TTC549 (cell line): Measurements from ENCODE around the gene NEK2.
"Not testable (repeated sequence)": the region's sequence is repeated elsewhere in the genome, so short reads cannot be mapped to it uniquely, and the experiment has no call there.

Source experiments
- FAIRE-seq: peaks from 2 replicates; lab custom pipeline; 2012; peaks lifted over from hg19 to GRCh38; lab: Jason Lieb, UNC

The NEK2 gene

DNA sequence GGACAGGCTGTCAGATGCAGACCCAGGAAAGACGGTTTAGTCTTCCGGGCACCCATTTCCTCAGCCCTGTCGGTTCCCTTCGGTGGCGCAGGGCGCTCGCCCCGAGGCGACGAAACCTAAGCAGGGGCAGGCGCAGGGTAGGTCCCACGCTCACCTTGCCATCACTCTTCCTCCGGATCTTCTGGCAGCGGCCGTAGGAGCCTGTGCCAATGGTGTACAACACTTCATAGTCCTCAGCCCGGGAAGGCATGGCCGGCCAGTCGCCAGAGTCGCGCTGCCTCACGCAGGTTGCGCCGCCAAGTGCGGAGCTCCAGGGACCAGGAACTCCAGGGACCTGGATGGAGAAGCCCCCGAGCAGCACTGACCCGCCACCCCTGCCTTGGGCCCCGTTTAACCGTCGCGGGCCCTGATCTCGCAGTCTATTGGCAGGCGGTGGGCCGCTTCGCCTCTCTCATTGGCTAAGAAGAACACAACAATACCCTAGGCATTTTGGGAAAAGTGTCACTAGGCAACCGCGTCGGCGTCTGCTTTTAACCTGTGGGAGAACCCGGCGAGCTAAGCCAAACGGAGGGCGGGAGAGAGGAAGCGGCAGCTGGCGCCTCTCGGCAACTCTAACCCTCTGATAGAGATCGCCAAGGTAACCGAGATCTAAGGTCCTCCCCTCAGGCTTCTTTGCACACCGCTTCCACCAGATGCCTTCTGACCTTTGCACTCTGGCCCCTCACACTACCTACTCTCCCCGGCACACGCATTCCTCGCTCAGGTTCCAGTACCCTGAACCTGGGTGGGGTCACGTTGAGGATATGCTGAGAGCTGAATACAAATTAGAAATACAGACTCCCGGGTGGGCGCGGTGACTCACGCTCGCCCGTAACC lies at the start of gene NEK2:
TSS of gene NEK2 (minus strand) at position 392 of the 876 bp plus-strand sequence. CDS start at position 250, 142 bp downstream.
- peak; percentile 97 for FAIRE-seq

DNA sequence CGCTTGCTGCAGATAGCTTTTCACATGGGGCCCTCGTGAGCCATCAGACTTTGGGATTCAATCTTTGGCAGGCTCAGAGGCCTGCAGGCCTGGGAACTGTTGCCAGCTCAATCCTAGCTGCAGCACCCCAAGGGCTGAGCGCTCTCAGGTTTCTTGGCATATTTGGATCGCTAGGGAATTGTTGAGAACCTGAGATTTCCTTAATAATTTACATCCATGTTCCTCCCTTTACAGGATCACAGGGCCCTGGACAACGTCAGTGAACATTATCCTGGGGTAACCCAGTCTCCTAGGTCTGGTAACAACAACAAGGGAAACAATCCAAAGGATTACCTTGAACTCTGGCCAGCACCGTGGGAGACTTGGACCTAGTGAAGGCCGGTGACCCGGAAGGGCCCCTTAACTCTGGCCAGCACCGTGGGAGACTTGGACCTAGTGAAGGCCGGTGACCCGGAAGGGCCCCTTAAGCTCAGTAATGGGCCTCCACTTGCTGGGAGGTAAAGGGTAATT lies 49.3 kb upstream of the NEK2 start:
- no peak for FAIRE-seq

DNA sequence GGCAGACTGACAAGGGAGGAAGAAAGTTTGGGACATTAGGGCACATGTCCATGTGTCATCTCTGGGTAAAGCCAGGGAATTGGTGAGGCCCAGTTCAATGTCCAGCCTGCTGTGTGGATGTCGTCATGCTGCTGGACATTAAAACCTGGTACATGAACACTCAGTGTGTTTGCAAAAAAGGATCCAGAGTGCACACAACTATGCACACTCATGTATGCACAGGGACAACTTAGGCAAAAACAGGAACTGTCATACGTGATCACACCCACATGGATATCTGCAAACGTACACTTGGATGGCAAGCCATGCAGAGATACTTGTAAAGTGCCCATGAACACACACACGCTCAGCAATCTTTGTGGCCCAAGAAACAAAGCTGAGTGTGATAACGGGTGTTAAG lies 47.9 kb upstream of the NEK2 start:
- no peak for FAIRE-seq

DNA sequence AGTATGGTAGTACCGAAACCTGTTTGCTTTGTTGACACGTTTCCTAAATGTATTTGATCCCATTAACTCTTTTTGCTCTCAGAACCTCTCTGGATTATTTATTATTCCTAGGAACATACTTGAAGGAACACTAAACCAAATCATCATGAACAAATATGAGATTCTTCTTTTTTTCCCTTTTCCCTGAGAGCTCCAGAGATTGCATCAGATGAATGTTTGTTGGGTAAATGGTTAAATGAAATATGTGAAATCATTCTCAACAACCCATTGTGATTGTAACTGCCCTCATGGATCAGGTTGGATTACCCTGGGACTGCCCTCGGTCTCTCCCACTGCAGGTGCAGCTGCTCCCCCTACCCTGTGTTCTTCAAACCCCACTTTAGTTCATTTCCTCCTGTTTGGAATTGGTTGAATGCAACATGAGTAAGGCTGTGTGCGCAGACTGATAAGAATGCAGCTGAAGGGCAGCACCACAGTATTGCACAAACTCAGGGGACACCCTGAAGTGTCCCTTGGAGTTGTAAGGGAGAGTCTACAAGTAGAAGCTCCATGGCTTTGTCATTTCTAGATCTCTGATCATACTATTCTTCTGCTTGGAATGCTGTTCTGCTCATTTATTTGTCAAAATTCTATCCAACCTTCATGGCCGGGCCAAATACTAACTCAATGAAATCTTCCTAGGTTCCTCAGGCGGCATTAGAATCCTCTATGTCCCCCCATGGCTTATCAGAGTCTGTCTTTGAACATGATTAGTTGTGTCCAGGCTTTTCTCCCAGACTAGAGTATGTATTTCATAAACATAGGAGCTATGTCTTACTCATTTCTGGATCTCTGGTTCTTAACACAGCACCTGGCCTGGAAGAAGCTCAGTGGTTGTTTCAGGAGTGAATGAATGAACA lies 47.1 kb upstream of the NEK2 start:
- FAIRE-seq, result no peak

DNA sequence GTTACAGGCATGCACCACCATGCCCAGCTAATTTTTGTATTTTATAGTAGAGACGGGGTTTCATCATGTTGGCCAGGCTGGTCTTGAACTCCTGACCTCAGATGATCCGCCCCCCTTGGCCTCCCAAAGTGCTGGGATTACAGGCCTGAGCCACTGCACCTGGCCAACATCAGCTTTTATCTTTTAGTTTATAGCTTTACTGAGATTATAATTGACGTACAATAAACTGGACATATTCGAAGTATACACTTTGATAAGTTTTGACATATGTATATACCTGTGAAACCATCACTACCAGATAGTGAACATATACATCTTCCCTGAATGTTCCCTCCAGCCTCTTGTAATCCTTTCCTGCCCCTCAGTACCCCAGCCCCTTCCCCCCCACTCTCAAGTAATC lies 41.1 kb upstream of the NEK2 start:
- FAIRE-seq, result not testable (repeated sequence)

DNA sequence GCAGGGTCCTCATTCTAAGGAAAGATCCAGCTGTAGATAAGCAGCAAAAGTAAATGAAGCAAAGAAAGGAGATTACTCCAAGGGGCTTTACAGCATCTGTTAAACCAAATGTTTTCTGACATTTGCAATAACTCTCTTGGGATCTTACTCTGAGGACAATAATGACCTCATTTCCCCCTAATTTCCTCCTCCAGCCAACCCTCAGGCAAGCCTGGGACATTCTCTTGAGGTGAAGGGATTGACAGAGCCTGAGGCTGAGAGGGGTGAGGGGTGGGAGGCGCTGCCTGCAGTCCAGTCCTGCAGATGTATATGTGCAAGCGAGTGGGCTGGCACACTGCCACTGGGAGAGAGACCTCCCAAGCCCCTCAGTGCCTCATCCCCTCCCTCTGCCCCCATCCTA lies 40.5 kb upstream of the NEK2 start:
- no peak for FAIRE-seq

DNA sequence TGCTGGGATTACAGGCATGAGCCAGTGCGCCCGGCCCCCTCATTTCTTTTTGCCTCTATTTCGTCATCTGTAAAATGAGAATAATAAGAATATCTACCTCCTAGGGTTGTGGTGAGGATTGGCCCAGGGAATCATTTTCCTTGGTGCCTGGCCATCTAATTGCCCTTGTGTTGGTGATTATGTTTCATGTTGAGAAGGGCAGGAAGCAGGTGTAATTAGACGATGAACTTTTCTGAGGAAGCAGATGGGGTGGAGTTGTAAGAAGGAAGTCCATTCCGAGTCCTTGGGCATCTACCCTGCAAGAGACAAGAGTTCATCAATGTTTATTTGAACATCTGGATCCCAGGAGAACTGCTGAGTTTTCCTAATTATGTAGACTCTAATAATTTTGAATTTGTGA lies 38.7 kb upstream of the NEK2 start:
- FAIRE-seq, result no peak

DNA sequence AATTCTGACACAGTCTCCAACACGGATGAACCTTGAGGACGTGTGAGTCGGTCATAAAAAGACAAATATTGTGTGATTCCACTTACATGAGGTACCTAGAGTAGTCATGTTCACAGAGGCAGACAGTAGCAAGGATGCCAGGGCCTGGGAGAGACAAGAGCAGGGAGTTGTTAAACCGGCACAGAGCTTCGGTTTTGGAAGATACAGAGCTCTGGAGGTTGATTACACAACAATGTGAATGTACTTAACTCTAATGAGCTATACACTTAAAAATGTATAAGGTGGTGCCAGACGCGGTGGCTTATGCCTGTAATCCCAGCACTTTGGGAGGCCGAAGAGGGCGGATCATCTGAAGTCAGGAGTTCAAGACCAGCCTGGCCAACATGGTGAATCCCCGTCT lies 37.8 kb upstream of the NEK2 start:
- FAIRE-seq, result no peak

DNA sequence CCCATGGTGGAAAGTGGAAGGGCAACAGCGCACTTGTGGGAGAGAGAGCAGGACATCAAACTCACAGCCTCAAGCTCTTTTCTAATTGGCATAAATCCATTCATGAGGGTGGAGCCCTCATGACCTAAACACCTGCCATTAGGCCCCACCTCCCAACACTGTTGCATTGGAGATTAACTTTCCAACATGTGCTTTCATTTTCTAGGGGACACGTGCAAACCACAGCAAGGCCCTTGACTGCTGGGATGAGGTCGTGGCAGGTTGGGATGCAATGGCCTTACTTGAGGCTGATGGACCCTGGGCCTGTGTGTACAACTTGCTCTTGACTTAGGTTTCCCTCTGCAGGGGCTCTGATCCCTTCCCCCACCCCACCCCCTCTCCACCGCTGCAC lies 35.9 kb upstream of the NEK2 start:
- no peak for FAIRE-seq

DNA sequence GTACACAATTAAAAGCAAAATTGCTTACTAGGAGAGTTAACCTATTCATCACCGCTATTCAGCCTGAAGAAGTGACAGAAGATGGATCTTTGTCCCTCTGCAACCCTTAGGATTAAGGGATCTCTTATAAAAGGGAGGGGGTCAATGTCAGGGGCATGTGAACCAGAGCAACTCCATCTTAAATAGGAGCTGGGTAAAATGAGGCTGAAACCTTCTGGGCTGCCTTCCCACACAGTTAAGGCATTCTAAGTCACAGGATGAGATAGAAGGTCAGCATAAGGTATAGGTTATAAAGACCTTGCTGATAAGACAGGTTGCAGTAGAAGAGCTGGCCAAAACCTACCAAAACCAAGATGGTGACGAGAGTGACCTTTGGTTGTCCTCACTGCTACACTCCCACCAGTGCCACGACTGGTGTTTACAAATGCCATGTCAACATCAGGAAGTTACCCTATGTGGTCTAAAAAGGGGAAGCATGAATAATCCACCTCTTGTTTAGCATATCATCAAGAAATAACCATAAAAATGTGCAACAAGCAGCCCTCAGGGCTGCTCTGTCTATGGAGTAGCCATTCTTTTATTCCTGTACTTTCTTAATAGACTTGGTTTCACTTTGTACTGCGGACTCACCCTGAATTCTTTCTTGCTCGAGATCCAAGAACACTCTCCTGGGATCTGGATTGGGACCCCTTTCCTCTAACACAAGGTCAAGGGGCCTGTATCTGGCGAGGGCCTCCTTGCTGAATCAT lies 35.3 kb upstream of the NEK2 start:
- FAIRE-seq, result no peak

DNA sequence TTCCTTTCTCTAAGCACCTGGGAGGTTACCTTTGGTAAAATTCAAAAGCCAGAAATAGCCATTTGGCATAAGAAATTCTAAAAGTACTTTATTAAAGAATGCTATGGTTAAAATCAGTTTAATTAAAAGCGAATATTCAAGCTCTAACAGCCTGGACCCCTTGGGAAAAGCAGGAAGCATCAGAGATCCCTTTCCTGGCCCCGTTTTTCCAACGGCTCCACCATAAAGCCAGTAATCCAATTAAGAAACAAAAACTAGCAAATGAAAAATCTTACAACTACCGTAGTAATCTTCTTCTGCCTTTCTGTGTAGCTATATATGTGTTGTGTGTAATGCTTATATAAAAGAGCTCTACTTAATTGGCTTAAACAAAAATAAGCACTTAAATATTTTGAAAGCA lies 33.5 kb upstream of the NEK2 start:
- no peak for FAIRE-seq

DNA sequence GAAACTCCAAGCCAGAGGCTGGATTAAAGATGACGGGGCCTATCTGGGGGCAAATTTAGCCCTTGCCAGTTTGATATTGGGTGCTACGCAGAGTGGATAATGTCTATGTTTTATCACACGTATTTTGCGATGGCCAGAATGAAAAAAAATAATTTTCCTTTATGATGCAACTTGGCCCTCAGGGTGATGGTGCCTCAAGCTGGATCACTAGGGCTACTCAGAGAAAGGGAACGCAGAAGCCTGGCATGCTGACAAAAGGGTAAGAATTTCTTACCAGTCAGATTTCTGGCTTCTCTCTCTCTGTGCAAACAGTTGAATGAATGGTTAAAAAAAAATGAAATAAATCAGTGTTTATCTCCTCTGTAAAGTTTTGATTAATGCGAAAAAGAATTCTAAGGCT lies 32.6 kb upstream of the NEK2 start:
- FAIRE-seq, result no peak

DNA sequence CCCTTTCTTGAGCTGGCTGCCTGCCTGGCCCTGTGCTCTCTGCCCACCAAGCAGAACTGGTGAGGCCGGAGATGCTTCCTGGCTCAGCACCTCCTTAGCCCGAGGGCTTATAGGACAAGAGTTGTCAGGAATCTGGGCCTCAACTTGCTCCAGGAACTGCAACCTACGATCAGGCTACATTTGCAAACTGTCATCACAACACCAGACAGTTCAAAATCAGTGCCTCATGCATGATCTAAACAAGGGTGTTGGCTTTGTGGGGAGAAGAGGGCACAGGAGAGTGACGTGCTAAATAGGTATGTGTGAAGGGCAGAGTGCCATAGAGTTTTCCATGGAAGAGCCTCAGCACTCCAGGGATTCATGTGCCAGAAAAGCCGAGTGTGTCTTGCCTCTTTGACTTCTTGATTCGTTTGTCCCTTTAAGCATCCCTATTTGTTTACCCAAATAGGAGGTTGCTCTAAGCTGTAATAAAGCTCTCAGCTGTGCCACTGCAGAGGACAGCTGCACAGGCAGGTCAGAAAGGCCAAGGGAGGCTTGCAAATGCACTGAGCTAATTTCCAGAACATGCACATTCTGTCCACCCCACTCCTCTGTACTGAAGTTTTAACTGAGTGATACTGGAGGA lies 30.2 kb upstream of the NEK2 start:
- FAIRE-seq, result no peak

DNA sequence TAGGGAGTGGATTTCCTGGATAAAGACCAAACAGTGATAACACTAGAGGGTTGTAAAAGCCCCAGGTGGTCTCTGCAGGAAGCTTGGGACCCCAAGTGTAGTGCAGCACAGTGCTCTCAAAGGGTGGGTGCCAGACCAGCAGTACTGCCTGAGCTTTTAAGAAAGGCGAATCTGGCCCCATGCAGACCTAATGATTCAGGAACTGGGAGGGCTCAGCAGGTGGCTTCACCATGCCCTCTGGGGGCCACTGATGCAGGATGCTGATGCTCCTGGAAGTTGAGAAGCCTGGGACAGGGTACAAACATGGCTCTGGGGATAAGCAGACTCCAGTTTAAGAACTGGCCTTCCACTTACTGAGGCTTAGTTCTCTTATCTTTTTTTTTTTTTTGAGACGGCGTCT lies 29.1 kb upstream of the NEK2 start:
- no peak for FAIRE-seq

DNA sequence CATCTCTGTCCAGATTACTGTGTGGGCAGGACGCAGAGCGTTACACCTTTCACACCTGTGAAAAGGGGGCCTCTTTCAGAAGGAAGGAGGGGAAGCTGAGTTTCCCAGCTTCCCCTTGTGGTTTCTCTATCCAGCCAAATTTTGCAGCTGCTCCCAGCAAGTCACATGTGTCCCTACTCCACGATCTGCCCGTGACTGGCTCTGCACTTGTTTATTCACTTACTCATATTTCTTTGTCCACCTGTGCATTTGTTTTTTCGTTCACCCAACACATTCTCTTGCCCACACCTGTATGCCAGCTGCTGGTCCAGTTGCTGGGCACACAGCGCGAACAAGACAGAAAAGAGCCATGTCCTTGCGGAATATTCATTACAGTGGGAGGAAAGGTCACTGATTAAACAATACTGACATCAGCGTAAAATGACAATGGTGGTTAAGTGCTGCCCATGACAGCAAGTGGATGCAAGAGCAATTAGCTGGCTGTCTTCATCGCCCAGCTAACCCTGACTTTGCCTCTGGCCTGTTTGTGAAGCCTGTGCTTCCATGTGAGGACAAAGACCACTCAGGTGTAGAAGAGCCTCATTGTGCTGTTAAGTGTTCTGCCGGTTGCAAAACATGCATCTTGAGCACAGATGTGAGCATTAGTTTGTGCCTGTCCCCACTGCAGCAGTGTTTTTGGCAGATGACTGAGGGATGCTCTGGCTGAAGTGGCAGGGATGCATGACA lies 28.6 kb upstream of the NEK2 start:
- no peak for FAIRE-seq

DNA sequence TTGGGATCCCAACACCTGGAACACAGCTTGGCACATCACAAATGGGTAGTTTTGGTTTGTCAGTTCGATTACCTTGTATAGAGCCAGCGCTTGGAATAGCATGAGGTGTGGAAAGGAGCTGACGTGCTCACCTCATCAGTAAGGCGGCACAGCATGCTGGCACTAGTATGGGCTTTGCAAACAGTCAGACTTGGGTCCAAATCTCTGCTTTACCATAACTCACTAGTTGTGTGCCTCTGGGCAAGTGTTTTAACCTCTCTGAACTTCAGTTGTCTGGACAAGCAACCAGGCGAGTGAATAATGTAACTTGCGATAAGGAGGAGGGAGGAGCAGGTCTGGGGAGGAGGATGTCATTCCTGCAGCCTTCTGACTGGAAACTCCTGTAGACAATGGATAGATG lies 26.3 kb upstream of the NEK2 start:
- FAIRE-seq, result no peak

DNA sequence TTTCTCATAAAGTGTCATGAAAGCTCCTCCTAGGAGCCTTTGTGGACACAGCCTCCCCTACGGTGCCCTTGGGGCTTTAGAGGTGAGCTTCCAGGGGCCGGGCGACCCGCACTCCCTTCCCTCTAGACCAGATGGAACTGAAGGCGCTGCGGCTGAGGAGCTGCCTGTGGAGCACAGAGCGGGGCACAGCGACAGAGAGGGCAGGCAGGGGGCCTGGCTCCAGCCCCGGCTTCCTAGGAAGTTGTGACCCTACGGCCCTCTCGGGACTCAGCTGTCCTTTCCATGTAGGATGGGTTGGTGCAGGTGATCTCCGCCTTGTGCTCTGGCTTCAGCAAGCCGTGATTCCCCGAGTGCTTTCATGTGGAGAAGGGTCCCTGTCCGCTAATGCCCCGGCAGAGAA lies 23.6 kb upstream of the NEK2 start:
- no peak for FAIRE-seq

DNA sequence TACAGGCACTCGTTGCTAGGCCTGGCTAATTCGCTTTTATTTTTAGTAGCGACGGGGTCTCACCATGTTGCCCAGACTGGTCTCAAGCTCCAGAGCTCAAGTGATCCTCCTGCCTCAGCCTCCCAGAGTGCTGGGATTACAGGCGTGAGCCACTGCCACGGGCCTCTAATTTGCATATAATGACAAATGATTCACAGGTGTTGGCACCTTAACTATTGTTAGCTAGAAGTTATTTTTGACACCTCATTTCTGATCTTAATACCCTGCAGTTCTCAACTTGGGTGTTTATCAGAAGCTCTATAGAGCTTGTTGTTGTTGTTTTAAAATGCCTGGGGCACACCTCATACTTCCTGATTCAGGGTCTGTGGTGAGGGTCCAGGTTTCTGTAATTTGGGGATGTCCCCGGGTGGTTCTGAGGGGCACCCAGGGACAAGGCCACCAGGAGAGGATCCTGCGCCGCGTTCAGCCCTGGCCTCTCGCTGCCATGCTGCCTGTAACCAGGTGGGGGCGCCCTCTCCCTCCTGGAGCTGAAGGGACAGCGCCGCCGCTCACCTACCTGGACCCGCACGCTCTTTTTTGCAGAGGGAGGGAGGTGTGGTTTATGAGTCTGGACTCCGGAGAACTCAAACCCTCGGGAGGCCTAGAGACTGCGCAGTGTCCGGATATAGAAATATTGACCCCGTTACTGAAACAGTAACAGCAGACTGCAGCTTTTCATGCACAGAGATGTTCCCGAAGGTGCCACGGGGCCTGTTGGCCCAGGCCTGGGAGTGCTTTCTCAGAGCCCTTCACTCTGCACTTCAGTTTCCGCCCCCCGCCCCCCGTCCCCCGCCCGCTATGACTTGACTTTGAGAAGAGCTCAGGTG lies 23.0 kb upstream of the NEK2 start:
- FAIRE-seq, result no peak

DNA sequence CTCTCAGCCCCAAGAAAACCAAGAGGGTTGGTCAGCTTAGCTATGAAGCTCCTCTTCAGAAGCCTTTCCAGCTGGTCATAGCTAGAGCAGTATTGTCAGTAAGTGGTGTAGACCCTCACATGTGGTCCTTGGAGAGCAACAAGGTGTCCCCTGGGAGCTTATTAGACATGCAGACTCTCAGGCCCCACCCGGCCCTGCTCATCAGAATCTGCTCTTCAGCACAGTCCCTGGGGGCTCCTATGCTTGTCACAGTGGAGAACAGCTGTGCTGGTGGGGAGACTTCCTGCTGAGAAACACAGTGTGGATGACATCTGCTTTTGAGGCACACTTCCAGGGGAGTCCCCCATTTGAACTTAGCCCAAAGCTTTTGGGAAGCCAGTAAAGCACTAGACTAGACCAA lies 21.9 kb upstream of the NEK2 start:
- FAIRE-seq, result no peak

DNA sequence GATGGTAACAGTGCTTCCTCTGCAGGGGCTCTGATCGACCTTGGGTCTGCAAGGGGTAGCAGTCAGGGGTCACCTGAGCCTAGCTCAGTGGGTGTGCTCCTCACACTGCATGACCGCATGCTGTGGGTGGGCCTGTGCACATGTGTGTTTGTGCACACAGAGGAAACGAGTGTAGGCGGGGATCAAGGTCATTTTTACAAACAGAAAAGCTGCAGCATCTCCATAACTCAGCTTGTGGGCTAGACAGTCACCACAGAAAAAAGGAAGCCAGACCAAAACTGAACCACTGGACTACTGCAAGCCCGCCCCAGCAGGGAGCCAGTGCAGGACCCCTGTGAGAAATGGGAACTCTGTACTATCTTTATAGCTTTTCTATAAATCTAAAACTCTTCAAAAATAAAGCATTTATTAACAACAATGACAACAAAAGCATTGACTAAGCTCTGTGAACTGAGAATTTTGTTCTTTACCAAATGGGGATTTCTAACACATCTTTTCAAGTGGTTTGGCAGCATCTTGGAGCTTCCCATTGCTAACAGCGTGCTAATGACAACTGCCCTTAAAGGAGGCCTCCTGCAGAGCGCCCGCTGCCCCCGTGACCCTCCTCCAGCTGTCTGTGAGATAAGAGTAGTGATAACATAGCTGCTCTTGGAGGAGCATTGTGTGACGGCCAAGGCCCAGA lies 19.9 kb upstream of the NEK2 start:
- FAIRE-seq, result no peak
